Endothelial cell (in vitro differentiated cells): ENCODE data around the gene MPL. TPM values are rescaled to one million over a fixed set of nuclear protein-coding genes. Genes with fewer than 3 reads are reported as not detected.

Source experiments
- DNase-seq: peaks from one replicate; pipeline ENCODE4 v3.0.0; 2021; ENCODE audit warnings: low spot score
- H3K27ac Mint-ChIP-seq: one replicate; pipeline ENCODE4 v1.8.0; 2021; ENCODE audit warnings: mixed read lengths, inconsistent platforms; ENCODE audit not compliant: unreplicated experiment
- H3K27me3 Mint-ChIP-seq: one replicate; pipeline ENCODE4 v1.8.0; 2021; ENCODE audit warnings: mild to moderate bottlenecking, moderate library complexity, mixed read lengths, inconsistent platforms; ENCODE audit not compliant: unreplicated experiment
- H3K36me3 Mint-ChIP-seq: one replicate; pipeline ENCODE4 v1.8.0; 2021; ENCODE audit warnings: mild to moderate bottlenecking, low read depth, mixed read lengths, inconsistent platforms; ENCODE audit not compliant: unreplicated experiment
- H3K4me1 Mint-ChIP-seq: one replicate; pipeline ENCODE4 v1.8.0; 2021; ENCODE audit warnings: mild to moderate bottlenecking, mixed read lengths, inconsistent platforms; ENCODE audit not compliant: unreplicated experiment
- H3K4me3 Mint-ChIP-seq: one replicate; pipeline ENCODE4 v1.8.0; 2021; ENCODE audit warnings: mild to moderate bottlenecking, mixed read lengths, inconsistent platforms; ENCODE audit not compliant: unreplicated experiment
- H3K9me3 Mint-ChIP-seq: one replicate; pipeline ENCODE4 v1.8.0; 2021; ENCODE audit warnings: mixed read lengths, inconsistent platforms; ENCODE audit not compliant: unreplicated experiment
- total RNA-seq: library from RNA; stranded (reverse); fragmentation: NEBNext Ultra II Directional; extraction: Animal tissue kit (Norgen Biotek cat#: 25700); gene quantifications from one replicate; pipeline ENCODE4 v1.2.1, GENCODE V29; 2021; ENCODE audit not compliant: unreplicated experiment
- TF ChIP-seq, protein P1 (sequence below): fragments of 200-600 bp; sonication (generic); IDR thresholded peaks from one replicate; pipeline ENCODE4 v1.5.0; 2021; ENCODE audit warnings: antibody characterized with exemption; ENCODE audit not compliant: unreplicated experiment

Gene MPL
- total RNA-seq, 1 donor from 2014 or later: 6.2 TPM

DNA sequence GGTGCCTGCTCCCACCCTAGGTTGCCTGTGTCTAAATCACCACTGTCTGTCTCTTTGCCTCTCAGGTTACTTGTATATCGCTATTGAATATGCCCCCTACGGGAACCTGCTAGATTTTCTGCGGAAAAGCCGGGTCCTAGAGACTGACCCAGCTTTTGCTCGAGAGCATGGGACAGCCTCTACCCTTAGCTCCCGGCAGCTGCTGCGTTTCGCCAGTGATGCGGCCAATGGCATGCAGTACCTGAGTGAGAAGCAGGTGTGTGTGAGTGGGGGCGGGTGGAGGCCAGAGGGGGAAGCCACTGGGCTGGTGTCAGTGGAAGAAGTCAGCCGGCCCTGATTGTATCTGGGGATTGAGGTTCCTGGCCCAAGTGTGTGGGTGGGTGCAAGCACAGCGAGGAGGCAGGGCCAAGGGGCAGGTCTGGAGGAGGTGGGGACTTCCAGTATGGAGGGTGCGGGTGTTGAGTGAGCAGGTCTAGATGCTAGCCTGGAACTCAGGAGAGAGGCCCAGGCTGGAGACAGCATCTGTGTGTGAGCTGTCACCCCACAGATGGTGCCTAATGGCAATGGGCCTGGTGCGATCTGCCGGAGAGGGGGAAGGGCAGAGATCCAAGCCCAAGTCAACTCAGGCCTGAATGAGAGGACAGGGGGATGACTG lies 19.7 kb upstream of the MPL start:
- peak overlapping the region; percentile 9 for H3K27ac Mint-ChIP-seq
- DNase-seq: no peak
- peaks cover 6% of the 10 kb centered on the region for H3K4me1 Mint-ChIP-seq
- H3K9me3 Mint-ChIP-seq: no peaks in the 10 kb centered on the region
- H3K27me3 Mint-ChIP-seq: peaks cover 27% of the 10 kb centered on the region
- TF ChIP-seq, protein P1, sequence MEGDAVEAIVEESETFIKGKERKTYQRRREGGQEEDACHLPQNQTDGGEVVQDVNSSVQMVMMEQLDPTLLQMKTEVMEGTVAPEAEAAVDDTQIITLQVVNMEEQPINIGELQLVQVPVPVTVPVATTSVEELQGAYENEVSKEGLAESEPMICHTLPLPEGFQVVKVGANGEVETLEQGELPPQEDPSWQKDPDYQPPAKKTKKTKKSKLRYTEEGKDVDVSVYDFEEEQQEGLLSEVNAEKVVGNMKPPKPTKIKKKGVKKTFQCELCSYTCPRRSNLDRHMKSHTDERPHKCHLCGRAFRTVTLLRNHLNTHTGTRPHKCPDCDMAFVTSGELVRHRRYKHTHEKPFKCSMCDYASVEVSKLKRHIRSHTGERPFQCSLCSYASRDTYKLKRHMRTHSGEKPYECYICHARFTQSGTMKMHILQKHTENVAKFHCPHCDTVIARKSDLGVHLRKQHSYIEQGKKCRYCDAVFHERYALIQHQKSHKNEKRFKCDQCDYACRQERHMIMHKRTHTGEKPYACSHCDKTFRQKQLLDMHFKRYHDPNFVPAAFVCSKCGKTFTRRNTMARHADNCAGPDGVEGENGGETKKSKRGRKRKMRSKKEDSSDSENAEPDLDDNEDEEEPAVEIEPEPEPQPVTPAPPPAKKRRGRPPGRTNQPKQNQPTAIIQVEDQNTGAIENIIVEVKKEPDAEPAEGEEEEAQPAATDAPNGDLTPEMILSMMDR: no peak
- peak overlapping the region; percentile 80 for H3K4me3 Mint-ChIP-seq
- peaks cover 77% of the 10 kb centered on the region for H3K36me3 Mint-ChIP-seq

DNA sequence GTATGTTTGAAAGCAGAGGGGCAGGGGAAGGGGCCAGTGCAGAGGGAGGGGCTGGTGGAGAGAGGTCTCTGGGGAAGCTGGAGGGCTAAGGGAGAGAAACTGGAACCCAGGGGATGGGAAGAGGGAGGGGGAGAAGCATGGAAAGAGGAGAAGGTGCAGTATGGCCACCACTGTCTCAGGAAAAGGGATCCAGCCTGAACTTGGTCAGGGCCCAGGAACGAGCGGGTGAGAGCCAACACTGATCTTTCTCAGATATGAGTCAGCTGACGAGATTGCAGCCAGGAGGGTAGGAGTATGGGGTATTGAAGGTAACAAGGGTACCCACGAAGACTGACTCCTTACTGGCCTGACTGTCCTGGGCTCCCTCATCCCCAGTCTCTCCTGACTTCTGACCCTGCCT lies 18.8 kb upstream of the MPL start:
- Mint-ChIP-seq H3K4me3 (no peak overlapping the region), H3K9me3 (no peaks in the 10 kb centered on the region), H3K27me3 (peaks cover 28% of the 10 kb centered on the region), H3K4me1 (peaks cover 11% of the 10 kb centered on the region), H3K27ac (no peak overlapping the region), H3K36me3 (peaks cover 78% of the 10 kb centered on the region)
- TF ChIP-seq, protein P1: no peak
- no peak for DNase-seq

DNA sequence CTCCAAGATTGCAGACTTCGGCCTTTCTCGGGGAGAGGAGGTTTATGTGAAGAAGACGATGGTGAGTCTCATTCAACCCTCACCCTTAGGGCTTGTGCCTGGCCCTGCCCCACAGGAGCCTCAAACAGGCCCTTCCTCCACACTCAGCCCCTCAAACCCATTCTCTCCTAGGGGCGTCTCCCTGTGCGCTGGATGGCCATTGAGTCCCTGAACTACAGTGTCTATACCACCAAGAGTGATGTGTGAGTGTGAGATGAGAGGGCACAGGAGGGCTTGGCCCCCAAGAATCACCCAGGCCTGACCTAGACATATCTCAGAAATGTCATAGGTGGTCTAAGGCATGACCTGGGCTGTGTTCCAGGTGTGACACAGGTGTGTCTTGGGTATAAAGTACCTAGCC lies 18.3 kb upstream of the MPL start:
- no peak for DNase-seq
- no peak overlapping the region for H3K27ac Mint-ChIP-seq
- peaks cover 3% of the 10 kb centered on the region for H3K9me3 Mint-ChIP-seq
- TF ChIP-seq, protein P1: no peak
- peaks cover 29% of the 10 kb centered on the region for H3K27me3 Mint-ChIP-seq
- H3K4me1 Mint-ChIP-seq: peaks cover 15% of the 10 kb centered on the region
- peak overlapping the region; percentile 26 for H3K4me3 Mint-ChIP-seq
- H3K36me3 Mint-ChIP-seq: peaks cover 80% of the 10 kb centered on the region

DNA sequence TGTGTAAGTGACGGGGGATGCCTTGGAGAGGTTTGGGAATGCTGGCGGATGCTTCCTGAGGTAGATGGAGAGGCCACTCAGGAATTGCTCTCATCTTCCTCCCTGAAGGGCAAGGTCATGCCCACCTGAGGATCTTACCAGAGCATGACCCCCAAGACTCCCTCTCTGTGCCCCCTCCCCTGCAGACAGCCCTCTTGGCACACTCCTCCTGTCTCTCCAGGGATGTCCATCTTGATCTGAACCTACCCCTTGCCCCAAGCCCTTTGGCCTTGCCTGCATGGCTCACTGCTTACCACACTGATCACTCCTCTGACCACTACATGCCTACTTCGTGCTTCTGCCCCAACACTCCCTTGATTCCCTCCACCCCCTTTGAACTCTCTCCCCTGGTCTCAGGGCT lies 17.9 kb upstream of the MPL start:
- H3K27me3 Mint-ChIP-seq: peaks cover 34% of the 10 kb centered on the region
- H3K36me3 Mint-ChIP-seq: peaks cover 85% of the 10 kb centered on the region
- DNase-seq: no peak
- H3K27ac Mint-ChIP-seq: peak overlapping the region; percentile 52
- H3K4me3 Mint-ChIP-seq: peak overlapping the region; percentile 26
- peaks cover 7% of the 10 kb centered on the region for H3K9me3 Mint-ChIP-seq
- TF ChIP-seq, protein P1: no peak
- H3K4me1 Mint-ChIP-seq: peaks cover 19% of the 10 kb centered on the region

DNA sequence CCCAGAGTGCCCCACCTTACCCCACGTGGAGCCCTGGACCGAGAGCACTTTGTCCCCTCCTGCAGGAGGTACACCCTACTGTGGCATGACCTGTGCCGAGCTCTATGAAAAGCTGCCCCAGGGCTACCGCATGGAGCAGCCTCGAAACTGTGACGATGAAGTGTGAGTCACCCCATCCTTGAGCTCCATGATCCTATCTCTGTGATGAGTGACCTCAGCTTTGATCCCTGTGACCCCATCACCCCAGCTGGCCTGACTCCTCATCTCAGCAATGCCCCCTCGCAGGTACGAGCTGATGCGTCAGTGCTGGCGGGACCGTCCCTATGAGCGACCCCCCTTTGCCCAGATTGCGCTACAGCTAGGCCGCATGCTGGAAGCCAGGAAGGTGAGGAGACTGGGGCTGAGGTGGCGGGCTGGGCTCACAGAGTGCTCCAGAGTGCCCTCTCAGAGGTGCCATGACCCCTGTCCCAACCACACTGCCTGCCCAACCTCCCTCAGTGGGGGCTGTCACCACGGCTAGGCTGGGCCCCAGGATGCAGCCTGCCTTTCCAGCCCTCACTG lies 16.2 kb upstream of the MPL start:
- Mint-ChIP-seq H3K36me3 (peaks cover 82% of the 10 kb centered on the region), H3K27ac (no peak overlapping the region), H3K9me3 (peaks cover 8% of the 10 kb centered on the region), H3K27me3 (peaks cover 30% of the 10 kb centered on the region), H3K4me1 (peaks cover 21% of the 10 kb centered on the region), H3K4me3 (peak overlapping the region; percentile 76)
- DNase-seq: no peak
- TF ChIP-seq, protein P1: no peak
